NCI-H2171 treated with DMSO at 0.1 percent for 48 hours (cell line): ENCODE data around the gene ZNF512B.
"Not testable (repeated sequence)": the region's sequence is repeated elsewhere in the genome, so short reads cannot be mapped to it uniquely, and the experiment has no call there.

Experiments used
- DNase-seq: peaks from one replicate; lab custom pipeline; 2025; lab: John Stamatoyannopoulos, UW

Gene ZNF512B, protein sequence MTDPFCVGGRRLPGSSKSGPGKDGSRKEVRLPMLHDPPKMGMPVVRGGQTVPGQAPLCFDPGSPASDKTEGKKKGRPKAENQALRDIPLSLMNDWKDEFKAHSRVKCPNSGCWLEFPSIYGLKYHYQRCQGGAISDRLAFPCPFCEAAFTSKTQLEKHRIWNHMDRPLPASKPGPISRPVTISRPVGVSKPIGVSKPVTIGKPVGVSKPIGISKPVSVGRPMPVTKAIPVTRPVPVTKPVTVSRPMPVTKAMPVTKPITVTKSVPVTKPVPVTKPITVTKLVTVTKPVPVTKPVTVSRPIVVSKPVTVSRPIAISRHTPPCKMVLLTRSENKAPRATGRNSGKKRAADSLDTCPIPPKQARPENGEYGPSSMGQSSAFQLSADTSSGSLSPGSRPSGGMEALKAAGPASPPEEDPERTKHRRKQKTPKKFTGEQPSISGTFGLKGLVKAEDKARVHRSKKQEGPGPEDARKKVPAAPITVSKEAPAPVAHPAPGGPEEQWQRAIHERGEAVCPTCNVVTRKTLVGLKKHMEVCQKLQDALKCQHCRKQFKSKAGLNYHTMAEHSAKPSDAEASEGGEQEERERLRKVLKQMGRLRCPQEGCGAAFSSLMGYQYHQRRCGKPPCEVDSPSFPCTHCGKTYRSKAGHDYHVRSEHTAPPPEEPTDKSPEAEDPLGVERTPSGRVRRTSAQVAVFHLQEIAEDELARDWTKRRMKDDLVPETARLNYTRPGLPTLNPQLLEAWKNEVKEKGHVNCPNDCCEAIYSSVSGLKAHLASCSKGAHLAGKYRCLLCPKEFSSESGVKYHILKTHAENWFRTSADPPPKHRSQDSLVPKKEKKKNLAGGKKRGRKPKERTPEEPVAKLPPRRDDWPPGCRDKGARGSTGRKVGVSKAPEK

DNA sequence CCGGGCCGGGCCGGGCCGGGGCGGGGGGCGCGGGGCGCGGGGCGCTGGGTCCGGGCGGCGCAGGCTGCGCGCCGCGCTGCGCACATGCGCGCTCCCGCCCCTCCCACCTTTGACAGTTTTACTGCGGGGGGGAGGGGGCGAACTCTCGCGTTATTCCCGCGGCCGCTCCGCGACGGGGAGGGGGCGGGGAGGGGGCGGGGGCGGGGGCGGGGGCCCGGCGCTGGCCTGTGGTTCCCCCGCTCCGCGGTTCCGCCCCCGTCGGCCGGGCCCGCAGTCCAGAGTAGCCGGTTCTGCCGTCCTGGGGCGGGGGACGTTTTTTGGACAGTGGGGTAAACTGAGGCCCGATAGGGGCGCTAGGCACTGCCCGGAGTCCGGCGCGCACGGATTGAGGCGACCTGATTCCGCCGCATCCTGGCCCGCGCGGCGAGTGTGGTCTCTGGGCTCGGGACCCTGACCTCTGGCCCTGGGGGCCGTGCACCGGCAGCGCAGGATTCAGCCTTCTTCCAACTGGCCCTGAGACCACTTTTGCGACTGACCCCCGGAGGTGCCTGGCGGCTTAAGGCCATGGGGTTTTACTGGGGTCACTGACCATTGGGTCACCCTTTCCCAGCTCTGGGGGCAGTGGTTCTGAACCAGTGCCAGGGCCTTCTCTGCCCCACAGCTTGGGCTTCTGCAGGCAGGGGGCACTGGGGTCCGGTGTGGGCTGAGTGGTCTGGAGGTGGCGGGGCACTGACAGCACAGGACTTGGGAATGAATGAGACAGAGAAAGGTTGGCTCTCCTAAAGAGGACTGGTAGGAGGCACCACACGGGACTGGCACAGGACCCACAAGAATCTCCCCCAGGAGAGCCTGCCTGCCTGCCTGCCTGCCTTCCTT lies at the start of gene ZNF512B:
ZNF512B (minus strand) TSS at position 93 of the 876 bp plus-strand sequence. CDS start 1,980 bp downstream, outside the sequence.
- DNase-seq = peak; percentile 64

DNA sequence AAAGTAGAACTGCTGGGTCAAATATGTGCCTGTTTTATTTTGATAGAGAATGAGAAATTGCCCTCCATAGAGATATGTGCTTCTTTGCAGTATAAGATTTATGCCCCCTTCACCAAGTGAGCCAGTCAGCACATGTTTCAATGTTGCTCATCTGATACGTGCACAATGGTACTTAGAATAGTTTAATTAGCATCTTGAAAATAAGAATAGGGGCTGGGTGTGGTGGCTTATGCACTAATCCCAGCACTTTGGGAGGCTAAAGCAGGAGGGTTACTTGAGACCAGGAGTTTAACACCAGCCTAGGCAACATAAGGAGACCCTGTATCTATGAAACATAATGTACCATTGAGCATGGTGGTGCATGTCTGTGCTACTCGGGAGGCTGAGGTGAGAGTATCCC lies 45.9 kb upstream of the ZNF512B start:
- no peak for DNase-seq

DNA sequence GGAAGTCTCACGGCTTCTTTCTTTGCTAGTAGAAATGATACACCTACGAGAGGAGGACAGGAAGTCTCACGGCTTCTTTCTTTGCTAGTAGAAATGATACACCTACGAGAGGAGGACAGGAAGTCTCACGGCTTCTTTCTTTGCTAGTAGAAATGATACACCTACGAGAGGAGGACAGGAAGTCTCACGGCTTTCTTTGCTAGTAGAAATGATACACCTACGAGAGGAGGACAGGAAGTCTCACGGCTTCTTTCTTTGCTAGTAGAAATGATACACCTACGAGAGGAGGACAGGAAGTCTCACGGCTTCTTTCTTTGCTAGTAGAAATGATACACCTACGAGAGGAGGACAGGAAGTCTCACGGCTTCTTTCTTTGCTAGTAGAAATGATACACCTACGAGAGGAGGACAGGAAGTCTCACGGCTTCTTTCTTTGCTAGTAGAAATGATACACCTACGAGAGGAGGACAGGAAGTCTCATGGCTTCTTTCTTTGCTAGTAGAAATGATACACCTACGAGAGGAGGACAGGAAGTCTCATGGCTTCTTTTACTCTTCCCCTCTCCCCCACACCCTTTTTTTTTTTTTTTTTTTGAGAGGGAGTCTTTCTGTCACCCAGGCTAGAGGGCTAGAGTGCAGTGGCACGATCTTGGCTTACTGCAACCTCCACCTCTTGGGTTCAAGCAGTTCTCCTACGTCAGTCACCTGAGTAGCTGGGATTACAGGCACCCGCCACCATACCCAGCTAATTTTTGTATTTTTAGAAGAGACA lies 42.8 kb upstream of the ZNF512B start:
- DNase-seq = not testable (repeated sequence)

DNA sequence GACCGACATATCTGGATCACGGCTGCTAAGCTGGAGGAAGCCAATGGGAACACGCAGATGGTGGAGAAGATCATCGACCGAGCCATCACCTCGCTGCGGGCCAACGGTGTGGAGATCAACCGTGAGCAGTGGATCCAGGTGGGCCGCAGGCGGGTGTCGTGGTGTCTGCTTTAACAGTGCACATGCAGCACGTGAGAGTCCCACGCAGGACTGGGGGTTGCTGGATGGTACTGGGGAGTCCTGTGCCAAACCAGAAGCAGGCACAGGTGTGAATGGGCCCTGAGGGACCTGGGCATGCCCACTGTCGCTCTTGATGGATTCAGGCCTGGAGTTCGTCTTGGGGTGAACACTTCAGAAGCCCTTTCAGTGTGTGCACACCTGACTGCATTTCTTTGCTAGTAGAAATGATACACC lies 41.6 kb upstream of the ZNF512B start:
- DNase-seq = no peak

DNA sequence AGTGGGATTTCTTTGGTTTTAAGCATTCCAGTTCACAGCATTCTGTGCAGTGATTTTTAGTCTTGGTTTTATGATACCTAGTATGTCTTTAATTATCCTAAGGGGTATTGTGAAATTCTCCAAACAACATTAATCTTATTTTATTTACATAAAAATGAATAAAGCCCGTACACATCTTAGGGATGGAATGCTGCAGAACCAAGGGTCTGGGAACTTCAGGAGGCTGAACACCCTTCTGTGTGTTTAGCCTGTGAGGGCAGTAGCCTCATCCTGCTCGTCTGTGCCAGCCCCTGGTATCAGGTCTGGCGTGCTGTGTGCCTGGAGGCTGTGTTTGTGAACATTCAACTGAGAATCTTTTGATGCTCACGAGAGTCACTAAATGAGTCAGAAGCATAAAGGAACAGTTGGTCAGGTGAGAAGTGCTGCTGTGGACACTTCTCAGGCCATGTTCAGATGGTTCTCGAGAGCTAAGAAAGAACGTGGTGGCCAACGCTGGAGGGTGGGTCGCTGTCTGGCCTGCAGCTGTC lies 41.0 kb upstream of the ZNF512B start:
- no peak for DNase-seq

DNA sequence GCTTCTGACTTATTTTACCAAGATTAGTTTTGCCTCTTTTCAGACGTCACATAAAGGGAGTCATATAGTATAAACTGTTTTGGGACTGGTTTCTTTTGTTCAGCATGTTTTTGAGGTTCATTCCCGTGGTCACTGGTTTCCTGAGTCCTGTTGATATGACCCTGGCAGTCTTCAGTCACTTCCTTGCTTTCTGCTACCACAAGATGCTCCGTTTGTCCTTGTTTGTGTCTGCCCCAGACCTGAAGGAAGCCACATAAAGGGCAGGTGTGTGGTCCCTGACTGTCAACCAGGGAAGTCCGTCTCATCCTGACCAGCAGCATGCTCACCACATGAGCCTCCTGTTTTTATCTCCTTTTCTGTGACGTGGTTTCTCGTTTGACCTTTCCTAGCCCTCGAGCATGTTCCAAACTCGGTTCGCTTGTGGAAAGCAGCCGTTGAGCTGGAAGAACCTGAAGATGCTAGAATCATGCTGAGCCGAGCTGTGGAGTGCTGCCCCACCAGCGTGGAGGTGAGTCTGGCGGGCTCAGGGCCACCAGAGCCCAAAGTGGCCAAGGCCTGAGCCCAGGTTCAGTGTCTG lies 40.2 kb upstream of the ZNF512B start:
- DNase-seq = no peak

DNA sequence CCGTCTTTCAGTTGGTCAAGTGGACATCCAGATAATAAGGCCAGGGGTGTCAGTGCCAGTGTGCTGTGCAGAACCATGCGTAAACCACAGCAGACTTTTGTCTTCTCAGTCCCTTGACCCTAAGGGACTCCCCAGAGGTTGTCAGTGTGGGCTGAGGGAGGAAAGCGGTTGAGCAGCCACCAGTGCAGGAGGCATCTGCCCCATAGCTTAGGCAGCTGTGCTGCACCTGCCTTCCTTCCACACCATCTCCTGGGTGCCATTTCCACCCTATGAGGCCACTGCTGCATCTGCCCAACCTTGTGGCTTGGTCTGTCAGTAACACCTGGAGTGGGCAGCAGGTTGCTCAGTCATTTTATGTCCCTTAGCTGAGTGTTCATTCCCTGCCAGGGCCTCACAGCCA lies 37.2 kb upstream of the ZNF512B start:
- peak; percentile 19 for DNase-seq

DNA sequence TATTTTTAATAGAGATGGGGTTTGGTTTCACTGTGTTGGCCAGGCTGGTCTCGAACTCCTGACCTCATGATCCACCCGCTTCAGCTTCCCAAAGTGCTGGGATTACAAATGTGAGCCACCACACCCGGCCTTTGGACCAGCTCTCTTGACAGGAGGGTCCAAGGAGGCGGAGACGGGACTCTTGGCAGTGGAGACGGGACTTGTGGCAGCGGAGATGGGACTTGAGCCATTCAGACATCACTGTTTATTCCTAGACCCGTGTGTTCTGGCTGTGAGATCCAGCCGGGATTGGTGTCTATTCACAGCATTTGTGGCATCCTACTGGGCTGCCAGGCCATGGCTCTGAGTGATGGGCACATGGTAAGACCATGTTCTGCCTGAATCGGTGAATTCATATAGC lies 36.8 kb upstream of the ZNF512B start:
- DNase-seq = no peak

DNA sequence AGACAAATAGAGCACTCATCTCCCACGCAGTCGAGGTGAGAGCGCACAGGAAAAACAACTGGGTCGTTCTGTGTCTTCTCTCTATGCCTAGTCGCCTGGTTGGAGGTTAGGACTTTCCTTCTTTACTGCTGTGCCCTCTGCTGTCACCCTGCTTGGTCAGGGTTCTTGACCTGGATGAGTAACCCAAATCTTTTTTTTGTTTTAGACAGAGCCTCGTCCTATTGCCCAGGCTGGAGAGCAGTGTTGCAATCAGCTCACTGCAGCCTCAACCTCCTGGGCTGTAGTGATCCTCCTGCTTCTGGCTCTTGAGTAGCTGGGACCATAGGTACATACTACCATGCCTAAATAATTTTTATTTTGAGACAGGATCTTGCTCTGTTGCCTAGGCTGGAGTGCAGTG lies 35.7 kb upstream of the ZNF512B start:
- DNase-seq = no peak

DNA sequence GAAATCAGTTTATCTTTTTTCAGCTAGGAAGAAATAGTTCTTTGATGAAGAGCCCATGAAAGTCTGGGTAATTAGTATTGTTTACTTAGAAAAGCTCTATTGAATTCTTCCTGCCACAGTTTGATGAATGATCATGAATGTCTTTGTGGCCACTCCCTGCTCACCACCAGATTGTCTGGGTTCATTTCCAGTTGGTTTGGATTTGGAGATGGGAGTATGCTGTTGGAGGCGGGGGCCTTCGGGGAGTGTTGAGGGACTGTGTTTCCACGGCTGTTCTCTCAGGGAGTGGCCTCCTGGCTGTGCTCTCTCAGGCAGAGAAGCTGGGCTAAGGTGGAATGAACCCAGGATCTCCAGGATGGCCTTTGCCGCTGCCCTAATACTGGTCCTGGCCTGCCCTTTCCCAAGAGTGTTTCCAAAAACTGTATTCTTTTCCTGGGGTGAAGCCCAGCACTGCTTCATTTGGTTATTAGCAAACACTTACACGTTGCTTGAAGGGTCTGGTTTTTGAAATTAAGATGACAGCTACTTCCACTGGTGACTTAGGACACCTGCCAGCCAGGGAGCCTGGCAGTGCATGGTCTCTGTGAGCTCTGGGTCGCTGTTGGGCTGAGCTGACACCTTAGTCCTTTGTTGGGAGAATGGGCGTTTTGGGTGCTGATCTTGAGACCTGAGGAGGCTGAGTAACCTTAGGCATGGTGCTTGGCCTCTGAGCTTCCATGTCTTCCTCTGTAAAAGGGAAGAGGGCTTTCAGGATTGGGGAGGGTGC lies 34.4 kb upstream of the ZNF512B start:
- DNase-seq = no peak

DNA sequence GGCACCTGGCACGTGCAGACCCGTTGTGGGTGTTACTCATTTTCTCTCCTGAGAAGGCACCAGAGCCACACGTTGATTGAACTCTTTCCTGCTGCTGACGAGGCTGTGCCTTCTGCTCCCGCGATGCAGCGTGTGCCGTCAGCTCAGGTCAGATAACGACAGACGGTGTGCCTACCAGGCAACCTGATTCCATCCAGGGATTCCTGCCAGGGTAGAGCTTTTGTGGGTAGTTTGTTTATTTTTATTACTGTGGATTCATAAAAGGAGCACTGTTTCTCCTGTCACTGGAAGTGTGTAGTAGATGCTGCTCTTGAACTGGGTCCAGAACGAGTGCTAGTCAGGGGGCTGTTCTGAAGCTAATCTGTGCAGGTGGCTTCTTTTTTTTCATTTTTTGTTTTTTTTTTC lies 31.9 kb upstream of the ZNF512B start:
- DNase-seq = peak; percentile 100

DNA sequence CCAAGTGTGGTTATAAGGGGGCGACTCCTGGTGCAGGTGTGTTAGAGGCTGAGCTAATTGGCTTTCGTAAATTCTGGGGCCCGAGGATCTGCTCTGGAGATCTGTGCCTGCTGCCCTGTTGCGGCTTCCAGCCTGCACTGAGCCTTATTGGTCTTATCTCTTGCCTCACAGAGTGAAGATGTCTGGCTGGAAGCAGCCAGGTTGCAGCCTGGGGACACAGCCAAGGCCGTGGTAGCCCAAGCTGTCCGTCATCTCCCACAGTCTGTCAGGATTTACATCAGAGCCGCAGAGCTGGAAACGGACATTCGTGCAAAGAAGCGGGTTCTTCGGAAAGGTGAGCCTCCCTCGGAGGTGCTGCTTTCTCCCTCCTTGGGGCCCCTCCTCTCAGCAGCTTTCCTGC lies 31.2 kb upstream of the ZNF512B start:
- peak; percentile 67 for DNase-seq

DNA sequence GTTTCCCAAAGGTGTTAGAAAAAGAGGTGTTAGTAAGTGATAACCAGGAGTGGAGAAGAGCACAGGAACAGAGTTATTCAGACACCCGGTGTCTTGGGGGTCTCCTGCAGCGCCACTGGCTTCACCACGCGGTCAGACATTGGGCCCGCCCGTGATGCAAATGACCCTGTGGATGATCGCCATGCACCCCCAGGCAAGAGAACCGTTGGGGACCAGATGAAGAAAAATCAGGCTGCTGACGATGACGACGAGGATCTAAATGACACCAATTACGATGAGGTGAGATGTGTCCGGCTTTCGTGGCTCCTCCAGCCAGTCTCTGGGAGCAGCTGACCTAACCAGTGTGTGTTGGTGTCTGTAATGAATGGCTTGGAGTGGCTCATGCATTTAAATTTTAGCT lies 13.2 kb upstream of the ZNF512B start:
- no peak for DNase-seq

DNA sequence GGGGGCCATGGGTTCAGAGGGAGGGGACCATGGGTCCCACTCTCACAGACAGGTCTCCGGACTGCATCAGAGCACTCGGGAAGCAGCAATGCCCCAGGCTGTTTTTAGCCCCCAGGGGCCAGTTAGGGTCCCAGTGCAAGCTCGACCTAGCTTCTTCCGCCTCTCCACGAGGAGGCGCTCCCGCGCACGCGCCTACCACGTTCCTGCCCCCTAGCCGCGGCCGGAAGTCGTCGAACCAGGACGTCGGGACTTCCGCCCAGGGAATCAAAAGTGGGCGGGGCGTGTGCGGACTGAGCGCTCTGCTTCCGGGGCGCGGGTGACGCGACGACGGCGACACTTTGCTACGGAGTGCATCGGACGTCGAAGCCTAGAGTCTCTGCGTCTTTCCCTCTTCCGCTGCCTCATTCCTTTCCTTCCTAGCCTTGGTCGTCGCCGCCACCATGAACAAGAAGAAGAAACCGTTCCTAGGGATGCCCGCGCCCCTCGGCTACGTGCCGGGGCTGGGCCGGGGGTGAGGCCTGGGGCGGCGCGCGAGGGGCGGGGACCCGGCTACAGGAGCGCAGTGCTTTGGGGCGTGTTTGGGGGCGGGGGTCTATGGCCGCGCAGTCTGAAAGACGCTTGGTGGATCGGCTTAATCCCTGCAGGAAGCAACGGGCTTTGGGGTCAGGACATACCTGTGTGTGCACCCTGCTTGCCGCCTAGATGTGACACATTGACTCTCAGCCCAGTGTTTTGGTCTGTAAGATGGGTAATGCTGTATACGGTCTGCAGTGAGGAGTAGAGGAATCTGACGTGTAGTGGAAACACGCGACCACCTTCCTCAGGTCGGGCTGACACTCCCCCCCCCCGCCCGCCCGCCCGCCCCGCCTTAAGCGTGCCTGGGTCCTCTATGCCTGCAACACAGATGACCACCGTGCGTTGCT lies 11.3 kb upstream of the ZNF512B start, which contains the start of gene PRPF6:
PRPF6 (plus strand) TSS at position 327 of the 923 bp plus-strand sequence; CDS start at position 441, 114 bp downstream.
- peak; percentile 99 for DNase-seq

DNA sequence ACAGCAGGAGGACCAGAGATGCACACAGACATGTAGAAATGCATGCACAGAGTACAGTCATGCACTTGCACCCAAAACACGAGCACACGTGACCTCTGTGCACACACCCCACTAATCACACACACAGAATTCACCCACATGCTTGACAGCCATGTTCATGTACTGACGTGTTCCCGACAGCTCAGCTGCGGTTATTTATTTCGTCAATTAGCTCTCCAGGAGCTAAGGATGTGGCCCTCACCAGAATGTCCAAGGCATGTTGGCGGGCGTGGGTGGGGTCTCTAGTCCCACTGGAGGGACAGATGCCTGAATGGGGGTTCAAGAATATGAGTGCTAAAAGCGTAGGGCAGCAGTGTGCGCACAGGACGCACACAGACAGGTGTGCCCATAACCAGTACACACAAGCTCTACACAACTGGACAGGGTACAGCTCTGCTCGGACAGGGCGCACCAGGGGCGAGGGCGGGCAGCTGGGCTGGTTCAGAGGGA lies 10.6 kb upstream of the ZNF512B start:
- no peak for DNase-seq

DNA sequence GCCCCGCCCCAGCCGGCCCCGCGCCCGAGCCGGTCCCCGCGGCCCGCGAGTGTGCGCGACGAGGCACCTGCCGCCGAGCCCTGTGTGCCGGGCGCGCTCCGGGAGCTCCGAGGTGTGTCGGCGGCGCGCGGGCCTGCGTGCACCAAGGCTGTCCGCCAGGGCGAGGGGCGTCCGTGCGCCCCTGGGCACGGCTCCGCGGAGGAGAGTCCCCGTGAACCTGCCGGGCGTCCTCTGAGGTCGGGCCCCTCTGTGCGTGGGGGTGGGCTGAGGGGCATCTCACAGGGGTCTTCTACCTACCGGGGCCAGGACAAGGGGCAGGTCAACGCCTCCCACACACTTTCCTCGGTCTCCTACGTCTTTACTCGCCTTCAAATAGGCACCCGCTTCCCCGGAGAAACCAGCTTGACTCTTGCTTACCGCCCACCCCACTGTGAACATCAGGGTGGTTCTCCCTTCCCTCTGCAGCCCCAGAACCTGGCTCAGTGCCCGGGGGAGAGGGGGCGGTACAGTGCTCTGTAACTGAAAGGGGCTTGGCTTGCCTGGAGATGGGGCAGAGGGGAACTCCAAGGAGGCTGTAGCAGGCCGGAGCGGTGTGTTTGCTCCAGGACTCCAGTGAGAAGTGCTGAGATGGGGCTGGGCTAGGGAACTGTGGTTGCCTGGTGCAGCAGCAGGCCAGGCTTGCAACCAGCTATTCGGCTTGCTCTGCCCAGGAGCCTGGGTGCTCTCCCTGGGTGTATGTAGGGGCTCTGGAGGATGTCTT lies 10.0 kb upstream of the ZNF512B start, which contains the start of gene SAMD10:
SAMD10 (minus strand) TSS at position 86 of the 760 bp plus-strand sequence. CDS start 175 bp downstream, outside the sequence.
- peak; percentile 92 for DNase-seq

DNA sequence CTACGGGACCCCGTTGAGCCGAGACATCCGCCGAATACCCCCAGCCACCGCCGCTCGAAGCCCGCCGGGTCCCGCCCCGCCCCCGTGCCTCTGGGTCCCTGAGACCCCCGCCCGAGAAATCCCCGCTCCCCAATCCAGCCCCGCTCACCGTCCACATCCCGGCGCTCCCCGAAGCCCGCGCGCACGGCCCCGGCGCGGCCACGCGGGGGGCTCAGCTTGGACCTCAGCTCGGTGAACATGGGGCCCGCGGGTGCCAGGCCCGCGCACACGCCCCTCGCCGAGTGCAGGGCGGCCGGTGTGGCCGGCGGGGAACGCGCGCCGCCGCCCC lies 9.5 kb upstream of the ZNF512B start:
- DNase-seq = no peak
